HG03066 (cell line): Measurements from ENCODE around the gene SLCO4A1.

Source experiments
- ATAC-seq: cut with Tn5 transposase; IDR thresholded peaks from one replicate; pipeline ENCODE4 v1.9.1; 2021; ENCODE audit warnings: low read depth; ENCODE audit not compliant: unreplicated experiment

The SLCO4A1 gene

GRCh38 chr20:62650551-62651284 is 8.4 kb downstream of the SLCO4A1 start:
- ATAC-seq = no peak

- peak; percentile 49 for ATAC-seq
Measured at GRCh38 chr20:62651285-62652021, 9.2 kb downstream of the SLCO4A1 start.

GRCh38 chr20:62652041-62652893 is 10.0 kb downstream of the SLCO4A1 start:
- ATAC-seq = peak; percentile 71

- ATAC-seq = no peak
Measured at GRCh38 chr20:62652894-62653305, 10.6 kb downstream of the SLCO4A1 start.

GRCh38 chr20:62653373-62653772 is 11.1 kb downstream of the SLCO4A1 start:
- ATAC-seq = no peak

- no peak for ATAC-seq
Measured at GRCh38 chr20:62653951-62654685, 11.8 kb downstream of the SLCO4A1 start.

GRCh38 chr20:62655282-62656196 is 13.2 kb downstream of the SLCO4A1 start:
- no peak for ATAC-seq

GRCh38 chr20:62656197-62656918 is 14.1 kb downstream of the SLCO4A1 start:
- no peak for ATAC-seq

GRCh38 chr20:62656919-62657588 is 14.8 kb downstream of the SLCO4A1 start:
- no peak for ATAC-seq

- ATAC-seq = no peak
Measured at GRCh38 chr20:62657589-62657942, 15.3 kb downstream of the SLCO4A1 start.

GRCh38 chr20:62657956-62658355 is 15.7 kb downstream of the SLCO4A1 start:
- ATAC-seq = no peak

GRCh38 chr20:62658593-62659178 is 16.4 kb downstream of the SLCO4A1 start:
- no peak for ATAC-seq

GRCh38 chr20:62659488-62660239 is 17.4 kb downstream of the SLCO4A1 start:
- no peak for ATAC-seq

- no peak for ATAC-seq
Measured at GRCh38 chr20:62660240-62660615, 17.9 kb downstream of the SLCO4A1 start.

- ATAC-seq = no peak
Measured at GRCh38 chr20:62660768-62661167, 18.5 kb downstream of the SLCO4A1 start.

GRCh38 chr20:62661647-62662046 is 19.3 kb downstream of the SLCO4A1 start:
- ATAC-seq = no peak

GRCh38 chr20:62662422-62662821 is 20.1 kb downstream of the SLCO4A1 start:
- no peak for ATAC-seq
